ENCODE data around the gene TSPEAR.

TSPEAR gene

GRCh38 chr21:44462086-44462833 lies 249.1 kb downstream of the TSPEAR start:
- no peak for DNase-seq (ENCODE audit: low read depth)

GRCh38 chr21:44461464-44462001 lies 249.8 kb downstream of the TSPEAR start:
- no peak for DNase-seq (ENCODE audit: low read depth)

DNA sequence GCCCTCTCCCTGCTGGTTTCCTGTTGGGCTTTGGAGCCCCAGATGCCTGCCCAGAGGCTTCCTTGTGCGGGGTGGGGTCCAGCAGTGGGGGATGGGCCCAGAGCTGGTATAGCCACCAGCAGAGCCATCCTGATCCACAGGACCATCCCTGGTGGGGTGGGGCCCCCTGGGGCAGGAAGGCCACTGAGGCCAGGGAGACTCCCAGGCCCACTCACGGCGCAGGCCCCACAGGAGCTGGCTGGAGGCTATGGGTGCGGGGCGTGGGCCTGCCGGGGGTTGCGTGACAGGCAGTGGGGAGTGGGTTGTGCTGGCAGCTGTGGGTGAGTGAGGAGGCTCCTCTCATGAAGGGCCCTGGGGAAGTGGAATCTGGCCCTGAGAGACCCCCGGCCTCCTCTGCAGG lies 250.4 kb downstream of the TSPEAR start:
- DNase-seq (ENCODE audit: low read depth), result no peak

- no peak for DNase-seq (ENCODE audit: low read depth)
These were observed 251.0 kb downstream of the TSPEAR start for GRCh38 chr21:44460441-44460755.

DNA sequence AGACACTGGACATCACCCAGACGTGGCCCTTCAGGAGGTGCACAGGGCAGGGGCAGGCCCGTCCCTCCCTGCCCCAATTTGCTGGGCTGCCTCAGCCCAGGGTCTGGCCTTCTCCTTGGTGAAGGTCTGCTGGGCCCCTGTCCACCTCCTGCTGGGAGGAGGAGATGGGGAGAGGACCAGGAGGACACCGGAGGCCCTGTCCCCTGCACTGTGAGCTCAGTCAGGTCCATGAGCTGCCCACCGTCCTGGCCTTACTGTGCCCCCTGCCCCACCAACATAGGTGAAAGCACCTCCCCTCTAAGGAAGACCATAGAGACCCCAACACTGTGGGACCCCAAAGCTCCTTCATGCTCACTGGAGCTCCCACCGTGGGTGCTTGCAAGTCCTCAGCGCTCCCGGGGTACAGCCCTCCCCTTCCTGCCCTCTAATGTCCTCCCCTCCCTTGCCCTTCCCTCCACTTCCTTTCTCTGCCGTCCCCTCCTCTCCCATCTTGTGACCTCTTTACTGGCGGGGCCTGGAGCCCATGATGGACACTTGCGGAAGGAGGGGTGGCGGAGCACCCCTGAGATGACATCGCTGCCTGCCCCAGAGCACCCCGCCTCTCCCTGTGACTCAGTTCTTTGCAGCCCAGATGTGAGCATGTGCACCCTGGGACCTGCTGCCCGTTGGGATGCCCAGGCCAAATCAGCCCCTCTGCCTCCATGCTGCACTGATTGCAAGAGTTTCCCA lies 251.5 kb downstream of the TSPEAR start:
- no peak for DNase-seq (ENCODE audit: low read depth)

- DNase-seq (ENCODE audit: low read depth), result no peak
These were observed 252.2 kb downstream of the TSPEAR start for GRCh38 chr21:44458971-44459711.

- no peak for DNase-seq (ENCODE audit: low read depth)
These were observed 254.2 kb downstream of the TSPEAR start for GRCh38 chr21:44456915-44457736.

DNA sequence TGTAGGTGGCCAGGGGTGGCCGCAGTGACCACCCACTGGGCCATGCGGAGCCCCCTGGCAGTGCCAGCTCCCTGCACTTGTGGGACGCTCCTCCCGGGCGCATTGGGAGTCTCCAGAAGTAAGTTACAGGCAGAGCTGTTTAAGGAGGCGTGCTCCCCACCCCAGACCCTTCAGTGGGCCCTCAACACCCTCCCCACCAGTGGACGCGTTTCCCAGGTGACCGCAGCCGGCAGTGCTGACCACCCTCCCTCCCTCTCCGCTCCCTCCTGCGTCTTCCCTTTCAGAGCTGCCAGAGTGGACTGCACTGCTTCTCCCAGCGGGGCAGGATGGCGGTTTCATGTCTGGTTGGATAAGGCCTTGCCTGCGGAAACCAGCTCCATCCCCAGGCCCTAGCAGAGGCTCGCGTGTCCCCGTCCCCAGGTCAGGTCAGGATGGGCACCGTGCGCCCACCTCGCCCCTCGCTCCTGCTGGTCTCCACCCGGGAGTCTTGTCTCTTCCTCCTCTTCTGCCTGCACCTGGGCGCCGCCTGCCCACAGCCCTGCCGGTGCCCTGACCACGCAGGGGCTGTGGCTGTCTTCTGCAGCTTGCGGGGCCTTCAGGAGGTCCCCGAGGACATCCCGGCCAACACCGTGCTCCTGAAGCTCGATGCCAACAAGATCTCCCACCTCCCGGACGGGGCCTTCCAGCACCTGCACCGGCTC lies 255.0 kb downstream of the TSPEAR start:
- no peak for DNase-seq (ENCODE audit: low read depth)

GRCh38 chr21:44455524-44456213 lies 255.7 kb downstream of the TSPEAR start:
- no peak for DNase-seq (ENCODE audit: low read depth)

GRCh38 chr21:44454747-44455523 lies 256.4 kb downstream of the TSPEAR start, which contains the start of gene LRRC3:
LRRC3 (plus strand) TSS chr21:44455510; CDS start chr21:44456645, 1,135 bp downstream.
- no peak for DNase-seq (ENCODE audit: low read depth)

GRCh38 chr21:44454058-44454457 lies 257.3 kb downstream of the TSPEAR start:
- DNase-seq (ENCODE audit: low read depth), result no peak

- no peak for DNase-seq (ENCODE audit: low read depth)
These were observed 258.3 kb downstream of the TSPEAR start for GRCh38 chr21:44453120-44453519.

DNA sequence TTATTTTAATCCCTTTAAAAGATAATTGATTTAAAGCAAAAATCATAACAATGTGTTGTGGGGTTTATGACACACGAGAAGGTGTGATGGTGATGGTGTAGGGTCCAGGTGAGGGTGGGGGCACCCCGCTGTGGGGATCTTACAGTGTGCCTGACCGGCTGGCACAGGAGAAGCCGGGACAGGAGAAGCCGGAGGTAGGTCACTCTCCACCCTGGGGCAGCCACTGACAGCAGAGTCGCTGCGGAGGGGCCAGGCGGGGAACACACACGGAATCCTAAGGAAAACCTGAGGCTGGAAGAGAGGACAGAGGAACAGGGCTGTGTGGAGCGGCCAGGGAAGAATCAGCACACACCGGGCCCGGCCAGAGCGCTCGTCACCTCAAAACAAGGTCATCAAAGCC lies 260.4 kb downstream of the TSPEAR start:
- no peak for DNase-seq (ENCODE audit: low read depth)

- no peak for DNase-seq (ENCODE audit: low read depth)
These were observed 261.0 kb downstream of the TSPEAR start for GRCh38 chr21:44450402-44450801.

GRCh38 chr21:44449473-44450363 lies 261.7 kb downstream of the TSPEAR start:
- DNase-seq (ENCODE audit: low read depth), result no peak

DNA sequence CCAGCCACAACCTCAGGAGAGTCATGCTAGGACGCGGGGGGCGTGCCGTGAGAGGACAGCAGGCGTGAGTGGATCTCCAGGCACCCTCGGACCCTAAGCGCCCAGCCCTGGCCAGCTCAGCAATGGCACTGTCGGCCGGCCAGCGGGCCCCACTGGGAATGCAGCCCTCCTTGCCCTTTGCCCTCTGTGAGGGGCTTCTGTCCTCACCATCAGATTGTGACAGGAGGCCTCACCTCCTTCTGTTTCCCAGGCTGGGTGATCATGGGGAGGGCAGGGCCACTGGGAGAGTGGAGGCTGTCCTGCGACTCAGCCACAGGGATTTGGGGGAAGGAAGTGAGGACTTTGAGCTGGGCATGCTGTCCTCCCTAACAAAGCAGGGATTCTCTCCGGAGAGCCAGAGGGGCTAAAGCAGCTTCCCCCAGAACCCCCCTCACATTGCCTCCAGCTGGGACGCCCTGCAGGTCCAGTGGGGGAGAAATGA lies 262.7 kb downstream of the TSPEAR start:
- DNase-seq (ENCODE audit: low read depth), result no peak

All from GM04504 (cell line).